AG04450 (cell line): ENCODE results near the gene PTGIR. TPM values are rescaled to one million over a fixed set of nuclear protein-coding genes. Genes with fewer than 3 reads are reported as not detected.

ENCODE experiments used
- CTCF ChIA-PET: fragments of 300-600, 350-600 bp; formaldehyde crosslinking; extraction: SDS; loops from one replicate; lab custom pipeline; 2022; ENCODE audit warnings: antibody characterized with exemption, inconsistent platforms; lab: Charles Lee
- POLR2A ChIA-PET: fragments of 350-600 bp; formaldehyde crosslinking; extraction: SDS; loops from one replicate; lab custom pipeline; 2021; ENCODE audit warnings: antibody characterized with exemption, inconsistent platforms; lab: Yijun Ruan, JAX
- DNase-seq: peaks from one replicate; pipeline ENCODE4 v3.0.0-alpha.2; 2011; ENCODE audit warnings: low read depth, low spot score
- H3K27ac ChIP-seq: one replicate; pipeline ENCODE4 v1.5.1; 2012; ENCODE audit warnings: low read depth, low read length, control low read depth
- H3K27me3 ChIP-seq: one replicate; pipeline ENCODE4 v1.6.0; 2012; ENCODE audit warnings: low read length; ENCODE audit not compliant: control insufficient read depth, insufficient read depth
- H3K4me3 ChIP-seq: 2 replicates; pipeline ENCODE4 v1.5.1; 2011; ENCODE audit warnings: mild to moderate bottlenecking, low read depth, low read length, control low read depth
- H3K9me3 ChIP-seq: 2 replicates; pipeline ENCODE4 v1.5.1; 2012; ENCODE audit warnings: low read length; ENCODE audit not compliant: control insufficient read depth, insufficient read depth
- polyA plus RNA-seq: library from polyadenylated mRNA; depleted of rRNA; stranded (reverse); fragments of >200 nt; gene quantifications from 2 replicates; pipeline ENCODE4 v1.2.3, GENCODE V29; 2011
- TF ChIP-seq, protein P1 (sequence below): IDR thresholded peaks from 2 replicates; pipeline ENCODE4 v1.5.1; 2011; ENCODE audit warnings: low read depth, low read length, control low read depth, inconsistent platforms

Gene PTGIR
- polyA plus RNA-seq, 1 experiment: 2.4 TPM

DNA sequence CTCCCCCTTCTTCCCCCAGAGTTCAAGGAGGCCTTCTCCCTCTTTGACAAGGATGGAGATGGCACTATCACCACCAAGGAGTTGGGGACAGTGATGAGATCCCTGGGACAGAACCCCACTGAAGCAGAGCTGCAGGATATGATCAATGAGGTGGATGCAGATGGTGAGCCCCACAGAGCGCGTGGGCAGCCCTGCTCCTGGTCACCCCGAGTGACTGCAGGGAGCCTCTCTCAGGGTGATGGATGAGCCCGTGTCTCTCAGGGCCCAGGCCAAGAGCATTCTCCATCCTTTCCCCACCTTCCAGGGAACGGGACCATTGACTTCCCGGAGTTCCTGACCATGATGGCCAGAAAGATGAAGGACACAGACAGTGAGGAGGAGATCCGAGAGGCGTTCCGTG lies 16.7 kb downstream of the PTGIR start:
- no peak for DNase-seq
- Histone ChIP-seq H3K27ac (no peak overlapping the region), H3K4me3 (no peak overlapping the region), H3K9me3 (no peaks in the 10 kb centered on the region), H3K27me3 (no peaks in the 10 kb centered on the region)
- POLR2A ChIA-PET: no interaction called here
- TF ChIP-seq, protein P1, sequence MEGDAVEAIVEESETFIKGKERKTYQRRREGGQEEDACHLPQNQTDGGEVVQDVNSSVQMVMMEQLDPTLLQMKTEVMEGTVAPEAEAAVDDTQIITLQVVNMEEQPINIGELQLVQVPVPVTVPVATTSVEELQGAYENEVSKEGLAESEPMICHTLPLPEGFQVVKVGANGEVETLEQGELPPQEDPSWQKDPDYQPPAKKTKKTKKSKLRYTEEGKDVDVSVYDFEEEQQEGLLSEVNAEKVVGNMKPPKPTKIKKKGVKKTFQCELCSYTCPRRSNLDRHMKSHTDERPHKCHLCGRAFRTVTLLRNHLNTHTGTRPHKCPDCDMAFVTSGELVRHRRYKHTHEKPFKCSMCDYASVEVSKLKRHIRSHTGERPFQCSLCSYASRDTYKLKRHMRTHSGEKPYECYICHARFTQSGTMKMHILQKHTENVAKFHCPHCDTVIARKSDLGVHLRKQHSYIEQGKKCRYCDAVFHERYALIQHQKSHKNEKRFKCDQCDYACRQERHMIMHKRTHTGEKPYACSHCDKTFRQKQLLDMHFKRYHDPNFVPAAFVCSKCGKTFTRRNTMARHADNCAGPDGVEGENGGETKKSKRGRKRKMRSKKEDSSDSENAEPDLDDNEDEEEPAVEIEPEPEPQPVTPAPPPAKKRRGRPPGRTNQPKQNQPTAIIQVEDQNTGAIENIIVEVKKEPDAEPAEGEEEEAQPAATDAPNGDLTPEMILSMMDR: no peak
- CTCF ChIA-PET: interaction anchor here (1.3 to 1.9 kb wide), 2 partner anchors 23 to 65 kb away, joined by 3 to 5 read pairs; no protein-coding TSS in a partner anchor

DNA sequence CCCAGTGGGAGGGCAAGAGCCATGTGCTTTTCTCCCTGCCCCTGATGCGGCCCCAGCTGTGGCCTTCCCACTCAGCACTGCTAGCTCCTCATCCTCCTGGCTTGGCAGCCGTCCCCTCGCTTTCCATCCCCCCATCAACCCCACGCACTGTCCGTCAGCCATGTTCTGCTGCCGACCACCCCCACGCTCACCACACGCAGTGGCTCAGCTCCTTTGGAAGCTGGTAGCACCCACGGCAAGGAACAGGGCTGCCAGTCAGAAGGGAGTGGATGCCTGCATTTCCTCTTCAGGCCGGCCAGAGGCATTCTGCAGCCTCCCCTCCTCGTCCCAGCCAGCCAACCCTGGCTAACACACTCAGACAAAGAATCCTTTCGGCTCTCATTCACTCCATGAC lies 17.4 kb downstream of the PTGIR start:
- TF ChIP-seq, protein P1: no peak
- ChIA-PET CTCF (interaction anchor here (0.5 to 1.9 kb wide), 4 partner anchors 16 to 212 kb away, joined by 3 to 7 read pairs (median 4); no protein-coding TSS in a partner anchor), POLR2A (no interaction called here)
- Histone ChIP-seq H3K27me3 (no peaks in the 10 kb centered on the region), H3K9me3 (no peaks in the 10 kb centered on the region), H3K4me3 (no peak overlapping the region), H3K27ac (no peak overlapping the region)
- no peak for DNase-seq

DNA sequence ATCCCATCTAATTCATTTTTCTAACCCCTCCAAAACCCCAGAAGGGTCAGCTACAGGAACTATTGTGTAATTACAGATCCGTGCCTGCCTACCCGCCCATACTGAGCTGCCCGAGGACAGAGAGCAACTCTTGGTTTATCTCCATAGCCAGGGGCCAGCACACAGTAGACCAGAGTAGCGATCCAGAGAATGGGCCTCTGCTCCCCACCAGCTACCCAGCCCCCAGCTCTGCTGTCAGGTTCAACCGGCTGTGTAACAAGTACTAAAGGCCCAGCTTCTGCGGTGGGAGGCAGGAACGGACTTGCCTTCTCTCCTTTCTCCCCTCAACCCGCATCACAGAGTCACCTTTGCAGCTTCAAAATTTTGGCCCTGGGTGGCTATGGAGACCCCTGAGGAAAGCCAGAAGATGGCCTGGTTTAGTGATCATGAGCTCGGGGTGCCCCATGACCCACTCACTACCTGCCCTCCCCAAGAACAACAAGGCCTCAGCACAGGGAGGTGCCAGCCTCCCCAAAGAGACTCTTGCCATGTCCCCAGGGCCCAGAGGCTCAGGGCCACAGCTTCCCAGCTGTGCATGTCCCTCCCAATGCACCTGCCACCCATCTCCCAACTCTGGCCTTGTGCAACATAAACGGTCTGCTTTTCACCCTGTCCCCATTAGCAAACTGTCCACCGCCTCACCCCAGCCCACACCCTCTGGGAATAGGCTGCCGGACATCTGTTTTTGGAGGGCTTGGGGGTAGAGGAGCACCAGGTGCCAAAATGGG lies 18.0 kb downstream of the PTGIR start:
- Histone ChIP-seq H3K4me3 (no peak overlapping the region), H3K9me3 (no peaks in the 10 kb centered on the region), H3K27me3 (no peaks in the 10 kb centered on the region), H3K27ac (no peak overlapping the region)
- no peak for DNase-seq
- CTCF ChIA-PET: interaction anchor here (0.5 to 2.0 kb wide), 8 partner anchors 7 to 212 kb away, joined by 3 to 20 read pairs (median 4); no protein-coding TSS in a partner anchor
- POLR2A ChIA-PET: interaction anchor here (0.6 kb wide), 1 partner anchor 16 kb away, joined by 11 read pairs; no protein-coding TSS in a partner anchor
- TF ChIP-seq, protein P1: no peak

GRCh38 chr19:46606019-46606418 lies 18.9 kb downstream of the PTGIR start:
- no peak for DNase-seq
- CTCF ChIA-PET: interaction anchor here (0.5 to 2.0 kb wide), 5 partner anchors 8 to 160 kb away, joined by 3 to 20 read pairs (median 4); no protein-coding TSS in a partner anchor
- TF ChIP-seq, protein P1: no peak
- H3K27me3 ChIP-seq: no peaks in the 10 kb centered on the region
- POLR2A ChIA-PET: interaction anchor here (0.6 kb wide), 1 partner anchor 17 kb away, joined by 11 read pairs; no protein-coding TSS in a partner anchor
- H3K4me3 ChIP-seq: no peak overlapping the region
- no peaks in the 10 kb centered on the region; the same call in 1 of the 2 replicates for H3K9me3 ChIP-seq
- no peak overlapping the region for H3K27ac ChIP-seq

DNA sequence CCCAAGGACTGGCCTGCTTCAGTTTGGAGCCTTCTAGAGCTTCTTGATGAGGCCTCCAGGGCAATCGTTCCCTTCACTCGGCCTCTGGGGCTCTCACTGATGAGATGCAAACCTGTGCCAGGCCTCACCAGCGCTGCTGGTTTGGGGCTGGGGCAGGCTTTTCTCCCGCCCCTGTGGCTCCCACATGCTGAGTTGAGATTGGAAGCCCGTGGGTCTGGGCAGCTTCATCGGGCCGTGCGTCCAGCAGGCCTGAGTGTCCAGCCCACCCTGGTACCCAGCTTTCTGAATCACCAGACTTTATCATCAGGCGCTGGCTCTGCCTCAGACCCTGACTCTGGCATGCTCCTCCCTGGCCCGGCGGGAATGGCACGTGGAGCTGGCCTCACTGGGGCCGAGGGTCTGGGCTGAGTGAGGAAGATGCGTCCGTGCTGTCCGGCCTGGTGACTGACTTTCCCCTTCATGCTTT lies 19.5 kb downstream of the PTGIR start:
- no peak for DNase-seq
- CTCF ChIA-PET: interaction anchor here (0.6 to 2.0 kb wide), 4 partner anchors 9 to 58 kb away, joined by 4 to 20 read pairs (median 5); partner anchors contain the start of gene DACT3
- TF ChIP-seq, protein P1: no peak
- Histone ChIP-seq H3K4me3 (no peak overlapping the region), H3K27me3 (no peaks in the 10 kb centered on the region), H3K27ac (no peak overlapping the region), H3K9me3 (no peaks in the 10 kb centered on the region; the same call in 1 of the 2 replicates)
- POLR2A ChIA-PET: no interaction called here
